ENCODE measurements around the gene ACER1.

The ACER1 gene

DNA sequence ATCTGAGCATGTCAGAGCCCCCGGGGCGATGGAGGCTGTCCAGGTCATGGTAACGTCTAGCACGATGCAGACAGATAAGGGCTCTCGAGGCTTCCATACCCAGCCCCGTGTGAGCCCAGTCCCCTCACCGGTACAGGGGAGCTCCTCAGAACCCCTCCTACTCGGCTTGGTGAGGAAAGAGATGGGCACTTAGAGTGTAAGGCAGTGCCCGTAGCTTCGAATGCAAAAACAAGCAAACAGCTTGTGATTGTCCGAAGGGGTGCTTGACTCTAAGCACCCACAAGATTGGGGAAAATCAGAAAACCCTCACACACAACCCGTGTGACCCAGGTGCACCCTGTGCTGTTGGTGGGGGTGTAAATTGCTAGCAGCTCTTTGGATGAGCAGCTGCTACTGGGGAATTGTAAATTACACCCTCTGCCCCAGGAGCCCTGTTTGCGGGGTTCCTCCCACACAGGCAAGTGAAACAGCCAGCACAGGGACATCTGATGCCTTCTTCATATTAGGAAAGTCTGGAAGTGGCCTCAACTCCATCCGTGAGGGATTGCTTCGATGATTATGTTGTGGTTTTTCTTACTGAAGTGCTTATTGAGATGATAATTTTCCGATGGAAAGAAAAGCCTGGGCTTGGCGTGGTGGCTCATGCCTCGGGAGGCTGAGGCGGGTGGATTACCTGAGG lies 43.2 kb upstream of the ACER1 start:
- DNase-seq (ENCODE audit: low read depth), result no peak
- no peak overlapping the region for H3K4me3 ChIP-seq (ENCODE audit: low read depth, low read length)
- TF ChIP-seq, protein P1, sequence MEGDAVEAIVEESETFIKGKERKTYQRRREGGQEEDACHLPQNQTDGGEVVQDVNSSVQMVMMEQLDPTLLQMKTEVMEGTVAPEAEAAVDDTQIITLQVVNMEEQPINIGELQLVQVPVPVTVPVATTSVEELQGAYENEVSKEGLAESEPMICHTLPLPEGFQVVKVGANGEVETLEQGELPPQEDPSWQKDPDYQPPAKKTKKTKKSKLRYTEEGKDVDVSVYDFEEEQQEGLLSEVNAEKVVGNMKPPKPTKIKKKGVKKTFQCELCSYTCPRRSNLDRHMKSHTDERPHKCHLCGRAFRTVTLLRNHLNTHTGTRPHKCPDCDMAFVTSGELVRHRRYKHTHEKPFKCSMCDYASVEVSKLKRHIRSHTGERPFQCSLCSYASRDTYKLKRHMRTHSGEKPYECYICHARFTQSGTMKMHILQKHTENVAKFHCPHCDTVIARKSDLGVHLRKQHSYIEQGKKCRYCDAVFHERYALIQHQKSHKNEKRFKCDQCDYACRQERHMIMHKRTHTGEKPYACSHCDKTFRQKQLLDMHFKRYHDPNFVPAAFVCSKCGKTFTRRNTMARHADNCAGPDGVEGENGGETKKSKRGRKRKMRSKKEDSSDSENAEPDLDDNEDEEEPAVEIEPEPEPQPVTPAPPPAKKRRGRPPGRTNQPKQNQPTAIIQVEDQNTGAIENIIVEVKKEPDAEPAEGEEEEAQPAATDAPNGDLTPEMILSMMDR (IDR thresholded peaks at IDR 0.05; ENCODE audit: control insufficient read depth, extremely low read depth, insufficient read depth), result no peak

DNA sequence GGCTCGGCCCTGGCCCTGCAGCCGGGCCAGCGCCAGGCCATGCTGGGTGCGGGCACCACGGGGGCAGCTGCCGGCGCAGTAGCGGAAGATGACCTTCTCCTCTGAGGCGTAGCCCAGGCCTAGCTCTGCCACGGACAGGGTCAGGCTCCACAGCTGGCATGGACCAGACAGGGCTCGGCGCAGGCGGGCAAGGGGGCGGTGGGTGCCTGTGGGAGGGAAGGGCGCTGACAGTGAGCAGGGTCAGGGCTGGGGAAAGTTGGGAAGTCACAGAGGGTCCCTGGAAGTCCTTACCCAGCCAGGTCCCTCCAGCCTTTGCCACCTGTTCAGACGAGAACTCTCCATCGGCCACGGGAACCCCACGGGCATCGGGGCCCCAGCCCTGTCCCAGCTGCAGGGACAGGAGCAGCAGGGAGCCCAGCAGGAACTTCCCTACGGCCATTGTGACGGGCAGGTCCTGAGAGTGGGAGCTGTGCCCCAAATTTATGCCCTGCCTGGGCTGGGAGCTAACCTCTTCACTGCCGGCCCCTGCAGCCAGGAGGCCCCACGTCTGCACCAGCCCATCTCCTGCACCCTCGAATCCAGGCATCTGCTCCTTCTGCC lies 42.1 kb upstream of the ACER1 start, which contains the start of gene PSPN:
Gene PSPN, minus strand, starts transcription at position 523 of the 600 bp plus-strand sequence. Its CDS starts 84 bp downstream, at position 439.
- H3K4me3 ChIP-seq (ENCODE audit: low read depth, low read length), result no peak within 1 kb of the TSS
- TF ChIP-seq, protein P1 (IDR thresholded peaks at IDR 0.05; ENCODE audit: control insufficient read depth, extremely low read depth, insufficient read depth), result no peak
- DNase-seq (ENCODE audit: low read depth), result no peak

DNA sequence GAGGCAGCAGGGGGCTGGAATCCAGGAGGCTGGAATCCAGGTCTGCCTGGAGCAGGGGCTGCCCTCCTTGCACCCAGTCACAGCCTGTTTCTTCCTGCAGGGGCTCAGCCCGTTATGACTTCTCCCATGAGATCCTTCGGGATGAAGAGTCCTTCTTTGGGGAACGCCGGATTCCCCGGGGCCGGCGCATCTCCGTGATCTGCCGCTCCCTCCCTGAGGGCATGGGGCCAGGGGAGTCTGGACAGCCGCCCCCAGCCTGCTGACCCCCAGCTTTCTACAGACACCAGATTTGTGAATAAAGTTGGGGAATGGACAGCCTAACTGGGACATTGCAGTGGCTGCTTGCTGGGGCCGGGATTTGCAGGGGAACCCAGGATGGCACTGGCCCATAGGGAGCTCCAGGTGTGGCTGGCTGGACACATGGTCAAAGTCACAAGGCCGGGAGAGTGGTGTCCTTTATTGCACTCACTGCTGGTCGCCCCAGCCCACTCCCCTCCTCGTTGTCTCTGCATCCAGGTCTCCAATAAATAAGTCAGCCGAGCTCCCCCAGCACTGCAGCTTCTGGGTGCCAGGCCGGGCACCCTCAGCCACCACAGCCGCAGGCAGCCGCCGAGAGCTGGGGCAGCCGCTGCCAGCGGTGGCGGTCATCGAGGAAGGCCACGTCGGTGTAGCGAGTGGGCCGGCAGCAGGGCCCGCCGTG lies 41.4 kb upstream of the ACER1 start:
- TF ChIP-seq, protein P1 (IDR thresholded peaks at IDR 0.05; ENCODE audit: control insufficient read depth, extremely low read depth, insufficient read depth), result no peak
- DNase-seq (ENCODE audit: low read depth), result no peak
- H3K4me3 ChIP-seq (ENCODE audit: low read depth, low read length), result no peak overlapping the region

DNA sequence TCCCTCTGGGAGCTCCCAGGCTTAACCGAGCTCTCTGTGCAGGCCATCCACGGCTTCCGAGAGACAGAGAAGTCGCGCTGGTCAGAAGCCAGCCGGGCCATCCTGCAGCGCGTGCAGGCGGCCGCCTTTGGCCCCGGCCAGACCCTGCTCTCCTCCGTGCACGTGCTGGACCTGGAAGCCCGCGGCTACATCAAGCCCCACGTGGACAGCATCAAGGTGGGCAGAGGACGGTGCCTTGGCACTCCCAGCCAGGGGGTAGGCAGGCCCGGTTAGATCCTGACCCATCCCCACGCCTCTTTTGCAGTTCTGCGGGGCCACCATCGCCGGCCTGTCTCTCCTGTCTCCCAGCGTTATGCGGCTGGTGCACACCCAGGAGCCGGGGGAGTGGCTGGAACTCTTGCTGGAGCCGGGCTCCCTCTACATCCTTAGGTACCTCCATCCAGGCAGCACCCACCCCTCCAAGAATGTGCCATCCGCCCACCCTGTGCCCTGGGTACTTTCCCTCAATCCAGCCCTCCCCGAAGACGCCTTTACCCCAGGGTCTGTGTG lies 40.8 kb upstream of the ACER1 start:
- no peak for DNase-seq (ENCODE audit: low read depth)
- TF ChIP-seq, protein P1 (IDR thresholded peaks at IDR 0.05; ENCODE audit: control insufficient read depth, extremely low read depth, insufficient read depth), result no peak
- peak overlapping the region; percentile 61 for H3K4me3 ChIP-seq (ENCODE audit: low read depth, low read length)

DNA sequence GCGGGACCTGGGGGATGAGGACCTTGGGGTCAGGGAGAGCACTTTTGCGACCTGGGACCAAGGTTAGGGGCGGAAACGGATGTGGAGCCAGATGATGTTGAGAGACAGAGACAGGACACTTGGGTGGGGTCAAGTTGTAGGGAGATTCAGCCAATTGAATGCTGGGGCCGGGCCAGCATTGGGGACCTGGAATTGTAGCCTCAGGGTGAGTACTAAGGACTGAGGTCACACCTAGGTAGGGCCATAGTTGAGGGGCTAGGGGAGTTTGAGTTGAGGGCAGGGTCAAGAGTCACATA lies 40.3 kb upstream of the ACER1 start:
- TF ChIP-seq, protein P1 (IDR thresholded peaks at IDR 0.05; ENCODE audit: control insufficient read depth, extremely low read depth, insufficient read depth), result no peak
- H3K4me3 ChIP-seq (ENCODE audit: low read depth, low read length), result peak overlapping the region; percentile 61
- DNase-seq (ENCODE audit: low read depth), result no peak

DNA sequence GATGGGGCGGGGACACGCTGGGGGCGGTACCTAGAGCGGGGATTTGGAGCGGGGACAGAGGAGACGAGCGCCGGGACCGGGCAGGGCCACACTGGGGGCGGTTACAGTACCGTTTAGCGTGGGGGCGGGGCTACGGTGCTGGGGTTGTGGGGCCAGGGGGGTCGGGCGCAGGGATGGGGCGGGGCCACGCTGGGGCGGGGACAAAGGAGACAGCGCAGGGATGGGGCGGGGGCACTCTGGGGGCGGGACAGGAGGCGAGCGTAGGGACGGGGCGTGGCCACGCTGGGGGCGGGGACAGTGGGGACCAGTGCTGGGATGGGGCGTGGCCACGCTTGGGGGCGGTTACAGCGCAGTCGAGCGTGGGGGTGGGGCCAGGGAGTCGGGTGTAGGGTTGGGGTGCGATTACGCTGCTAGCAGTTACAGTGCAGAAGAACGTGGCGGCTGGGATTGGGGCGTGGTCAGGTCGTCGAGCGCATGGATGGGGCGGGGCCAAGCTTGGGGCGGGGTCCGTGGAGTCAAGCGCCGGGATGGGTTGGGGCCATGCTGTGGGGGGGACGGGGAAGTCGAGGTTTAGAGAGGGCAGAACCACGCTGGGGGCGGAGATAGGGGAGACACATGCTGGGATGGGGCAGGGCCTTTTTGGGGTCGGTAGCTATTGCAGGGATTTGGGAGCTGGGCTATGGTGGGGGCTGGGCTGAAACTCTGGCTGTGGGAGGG lies 39.8 kb upstream of the ACER1 start:
- peak overlapping the region; percentile 84 for H3K4me3 ChIP-seq (ENCODE audit: low read depth, low read length)
- peak; percentile 87 for DNase-seq (ENCODE audit: low read depth)
- TF ChIP-seq, protein P1 (IDR thresholded peaks at IDR 0.05; ENCODE audit: control insufficient read depth, extremely low read depth, insufficient read depth), result no peak

Data from LNCaP clone FGC (cell line).